Left renal pelvis (tissue), 4 donors: ENCODE results near the gene ESCO1. TPM values are rescaled to one million over a fixed set of nuclear protein-coding genes. Genes with fewer than 3 reads are reported as not detected.
"Not testable (repeated sequence)": the region's sequence is repeated elsewhere in the genome, so short reads cannot be mapped to it uniquely, and the experiment has no call there.

ENCODE experiments used
- DNase-seq, 4 donors: peaks; one replicate each; pipeline ENCODE4 v3.0.0-alpha.2; 2013; ENCODE audit warnings: low read depth in 4 of 4, low spot score in 3 of 4
- polyA plus RNA-seq, 4 donors: library from polyadenylated mRNA; unstranded; fragments of 120-200 nt; gene quantifications; one replicate each; pipeline ENCODE4 v1.2.1, GENCODE V29; 2013; ENCODE audit not compliant: insufficient read length in 4 of 4

ESCO1 gene, protein sequence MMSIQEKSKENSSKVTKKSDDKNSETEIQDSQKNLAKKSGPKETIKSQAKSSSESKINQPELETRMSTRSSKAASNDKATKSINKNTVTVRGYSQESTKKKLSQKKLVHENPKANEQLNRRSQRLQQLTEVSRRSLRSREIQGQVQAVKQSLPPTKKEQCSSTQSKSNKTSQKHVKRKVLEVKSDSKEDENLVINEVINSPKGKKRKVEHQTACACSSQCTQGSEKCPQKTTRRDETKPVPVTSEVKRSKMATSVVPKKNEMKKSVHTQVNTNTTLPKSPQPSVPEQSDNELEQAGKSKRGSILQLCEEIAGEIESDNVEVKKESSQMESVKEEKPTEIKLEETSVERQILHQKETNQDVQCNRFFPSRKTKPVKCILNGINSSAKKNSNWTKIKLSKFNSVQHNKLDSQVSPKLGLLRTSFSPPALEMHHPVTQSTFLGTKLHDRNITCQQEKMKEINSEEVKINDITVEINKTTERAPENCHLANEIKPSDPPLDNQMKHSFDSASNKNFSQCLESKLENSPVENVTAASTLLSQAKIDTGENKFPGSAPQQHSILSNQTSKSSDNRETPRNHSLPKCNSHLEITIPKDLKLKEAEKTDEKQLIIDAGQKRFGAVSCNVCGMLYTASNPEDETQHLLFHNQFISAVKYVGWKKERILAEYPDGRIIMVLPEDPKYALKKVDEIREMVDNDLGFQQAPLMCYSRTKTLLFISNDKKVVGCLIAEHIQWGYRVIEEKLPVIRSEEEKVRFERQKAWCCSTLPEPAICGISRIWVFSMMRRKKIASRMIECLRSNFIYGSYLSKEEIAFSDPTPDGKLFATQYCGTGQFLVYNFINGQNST
- 10 to 100 TPM; 18.2 to 36.8 (median 27.1) TPM for polyA plus RNA-seq

DNA sequence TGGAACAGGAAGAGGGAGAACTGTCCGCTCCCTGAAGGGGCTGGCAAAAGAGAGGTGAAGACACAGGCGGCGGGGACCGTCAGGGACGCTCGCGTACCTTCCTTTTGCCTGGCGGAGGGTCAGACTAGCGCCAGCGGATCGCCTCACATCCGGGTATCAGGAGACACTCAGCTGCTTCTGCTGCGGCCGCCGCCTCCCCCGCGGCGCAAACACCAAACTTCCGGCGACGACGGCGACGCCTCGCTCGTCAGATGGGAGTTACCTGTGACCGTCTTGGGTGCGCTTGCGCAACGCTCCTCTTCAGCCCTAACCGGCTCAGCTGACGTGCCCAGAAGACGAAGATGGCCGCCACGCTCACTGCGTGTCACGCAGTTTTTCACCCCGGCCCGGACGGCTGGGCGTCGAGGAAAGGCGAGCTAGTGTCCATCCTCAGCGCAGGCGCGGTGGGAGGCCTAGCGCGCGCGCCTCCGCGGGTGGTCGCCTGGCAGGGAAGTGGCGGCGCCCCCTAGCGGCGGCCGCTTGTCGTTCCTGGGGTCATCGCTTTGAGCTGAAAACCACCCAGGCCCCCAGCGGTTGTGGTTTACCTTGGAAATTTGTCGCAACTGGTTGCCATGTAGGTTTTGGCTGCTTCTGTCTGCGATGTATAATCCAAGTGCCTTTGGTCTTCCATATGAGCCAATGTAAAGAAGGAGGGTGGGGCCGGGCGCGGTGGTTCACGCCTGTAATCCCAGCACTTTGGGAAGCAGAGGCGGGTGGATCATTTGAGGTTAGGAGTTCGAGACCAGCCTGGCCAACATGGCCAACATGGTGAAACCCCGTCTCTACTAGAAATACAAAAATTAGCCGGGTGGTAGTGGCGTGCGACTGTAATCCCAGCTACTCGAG is at the start of gene ESCO1:
Gene ESCO1 (minus strand): TSS at position 179 of the 885 bp plus-strand sequence. CDS start 25,861 bp downstream, outside the sequence.
- peak; percentile 84 to 95 (median 92) for DNase-seq

DNA sequence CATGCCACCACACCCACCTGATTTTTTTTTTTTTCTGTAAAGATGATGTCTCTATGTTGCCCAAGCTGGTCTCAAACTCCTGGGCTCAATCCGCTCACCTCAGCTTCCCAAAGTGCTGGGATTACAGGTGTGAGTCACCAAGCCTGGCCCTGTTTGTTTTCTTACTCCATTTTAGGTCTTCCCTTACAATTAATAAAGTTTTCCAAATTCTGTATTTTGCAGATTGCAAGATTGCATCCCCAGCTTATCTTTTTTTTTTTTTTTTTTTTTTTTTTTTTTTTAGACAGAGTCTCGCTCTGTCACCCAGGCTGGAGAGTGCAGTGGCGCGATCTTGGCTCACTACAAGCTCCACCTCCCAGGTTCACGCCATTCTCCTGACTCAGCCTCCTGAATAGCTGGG is 39.9 kb upstream of the ESCO1 start:
- not testable (repeated sequence) for DNase-seq

DNA sequence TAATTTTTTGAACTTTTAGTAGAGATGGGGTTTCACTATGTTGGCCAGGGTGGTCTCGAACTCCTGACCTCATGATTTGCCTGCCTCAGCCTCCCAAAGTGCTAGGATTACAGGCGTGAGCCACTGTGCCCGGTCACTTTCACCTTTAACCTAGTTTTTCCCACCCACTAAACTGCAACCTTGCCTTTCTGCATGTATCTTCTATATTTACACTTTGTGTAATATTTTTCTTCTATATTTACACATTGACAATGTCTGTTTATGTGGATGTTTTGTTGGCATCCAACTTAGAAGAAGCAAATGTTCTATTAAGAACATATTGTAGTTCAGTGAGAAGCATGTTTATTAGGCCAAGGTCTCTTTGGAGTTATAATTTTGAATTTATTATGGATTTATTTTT is 38.3 kb upstream of the ESCO1 start:
- DNase-seq, result no peak

DNA sequence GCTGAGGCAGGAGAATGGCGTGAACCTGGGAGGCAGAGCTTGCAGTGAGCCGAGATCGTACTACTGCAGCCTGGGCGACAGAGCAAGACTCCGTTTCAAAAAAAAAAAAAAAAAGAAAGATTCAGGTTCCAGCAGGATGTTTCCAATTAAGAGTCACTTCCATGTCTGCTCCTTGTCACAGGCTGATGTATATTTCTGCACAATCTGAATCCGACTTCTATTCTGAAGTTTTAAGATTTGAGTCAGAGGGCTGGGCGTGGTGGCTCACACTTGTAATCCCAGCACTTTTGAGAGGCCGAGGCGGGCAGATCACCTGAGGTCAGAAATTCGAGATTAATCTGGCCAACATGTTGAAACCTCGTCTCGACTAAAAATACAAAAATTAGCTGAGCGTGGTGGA is 36.3 kb upstream of the ESCO1 start:
- no peak for DNase-seq

DNA sequence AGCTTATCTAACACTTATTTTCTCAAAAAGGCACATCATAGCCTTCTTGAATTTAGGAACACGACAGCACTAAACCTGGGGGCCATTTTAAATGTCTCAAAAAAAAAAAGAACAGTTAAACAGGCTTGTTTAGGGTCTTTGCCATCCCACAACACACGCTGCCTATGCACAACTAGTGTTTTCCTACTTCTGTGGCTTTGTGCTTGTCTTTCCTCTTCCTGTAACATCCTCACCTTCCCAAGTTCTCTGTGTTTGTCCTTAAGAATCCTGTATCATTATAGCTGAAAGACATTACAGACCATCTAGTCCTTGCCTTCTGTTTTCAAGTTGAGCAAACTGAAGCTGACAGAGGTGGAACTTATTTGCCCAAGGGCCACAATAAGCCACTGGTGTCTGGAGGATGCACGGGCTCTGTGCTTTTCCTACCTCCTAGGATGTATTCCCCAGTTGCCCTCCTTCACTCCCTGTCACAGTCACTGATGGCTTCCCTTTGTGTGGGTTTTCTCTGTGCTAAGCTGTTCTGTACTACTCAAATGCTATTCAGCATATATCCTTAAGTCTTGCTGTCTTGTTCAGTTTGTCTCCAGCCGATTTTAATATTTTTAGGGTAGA is 34.2 kb upstream of the ESCO1 start:
- DNase-seq, result no peak

DNA sequence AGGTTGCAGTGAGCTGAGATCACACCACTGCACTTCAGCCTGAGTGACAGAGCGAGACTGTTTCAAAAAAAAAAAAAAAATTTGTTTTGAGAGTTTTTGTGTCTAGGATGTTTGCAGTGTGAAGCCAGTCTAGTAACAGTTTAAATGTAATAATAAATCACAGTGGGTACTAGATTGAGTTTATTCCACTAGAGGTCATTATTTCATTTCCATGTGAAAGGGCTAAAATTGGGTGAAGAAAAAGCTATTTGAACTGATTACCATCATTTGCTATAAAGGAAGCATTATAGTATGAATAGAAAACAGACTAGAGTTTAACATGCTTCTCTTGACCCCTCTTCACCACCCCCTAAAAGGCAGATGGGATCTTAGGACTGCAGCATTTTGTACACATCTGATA is 31.9 kb upstream of the ESCO1 start:
- DNase-seq, result no peak

DNA sequence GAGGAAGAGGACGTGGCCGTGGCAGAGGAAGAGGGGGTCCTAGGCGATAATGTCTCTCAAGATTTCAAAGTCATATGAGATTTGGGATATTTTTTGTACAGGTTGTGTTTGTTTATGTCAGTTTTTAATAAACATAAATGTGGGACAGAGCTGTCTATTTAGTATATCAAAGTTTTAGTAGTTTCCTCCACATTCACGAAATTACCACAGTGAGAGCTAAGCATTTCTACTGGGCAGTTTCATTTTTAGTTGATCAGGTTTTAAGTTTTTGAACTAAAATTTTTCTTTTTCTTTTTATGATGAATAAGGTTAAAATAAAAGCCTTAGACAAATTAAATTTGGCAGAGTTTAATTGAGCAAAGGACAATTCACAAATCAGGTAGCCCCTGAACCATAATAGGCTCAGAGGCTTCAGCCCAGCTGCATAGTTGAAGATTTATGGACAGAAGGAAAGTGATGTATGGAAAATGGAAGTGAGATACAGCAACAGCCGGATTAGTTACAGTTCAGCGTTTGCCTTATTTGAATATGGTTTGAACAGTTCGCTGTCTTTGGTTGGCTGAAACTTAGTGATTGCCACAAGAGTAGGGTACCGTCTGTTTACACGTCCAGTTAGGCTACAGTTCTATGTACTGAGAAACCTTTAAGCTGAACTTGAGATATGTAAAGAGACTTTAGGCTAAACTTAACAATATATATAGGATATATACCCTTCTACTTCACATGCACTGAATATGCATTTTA is 28.8 kb upstream of the ESCO1 start:
- DNase-seq, result no peak

DNA sequence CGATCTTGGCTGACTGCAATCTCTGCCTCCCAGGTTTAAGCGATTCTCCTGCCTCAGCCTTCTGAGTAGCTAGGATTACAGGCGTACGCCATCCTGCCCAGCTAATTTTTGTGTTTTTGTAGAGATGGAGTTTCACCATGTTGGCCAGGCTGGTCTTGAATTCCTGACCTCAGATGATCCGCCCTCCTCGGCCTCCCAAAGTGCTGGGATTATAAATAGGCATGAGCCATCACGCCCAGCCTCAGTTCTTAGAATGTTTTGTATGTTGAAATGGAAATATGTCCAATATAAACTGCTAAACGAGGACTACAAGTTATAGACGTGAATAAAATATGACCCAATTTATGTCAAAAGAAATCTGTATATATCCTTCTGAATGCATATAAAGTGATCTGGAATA is 21.1 kb upstream of the ESCO1 start:
- not testable (repeated sequence) for DNase-seq

DNA sequence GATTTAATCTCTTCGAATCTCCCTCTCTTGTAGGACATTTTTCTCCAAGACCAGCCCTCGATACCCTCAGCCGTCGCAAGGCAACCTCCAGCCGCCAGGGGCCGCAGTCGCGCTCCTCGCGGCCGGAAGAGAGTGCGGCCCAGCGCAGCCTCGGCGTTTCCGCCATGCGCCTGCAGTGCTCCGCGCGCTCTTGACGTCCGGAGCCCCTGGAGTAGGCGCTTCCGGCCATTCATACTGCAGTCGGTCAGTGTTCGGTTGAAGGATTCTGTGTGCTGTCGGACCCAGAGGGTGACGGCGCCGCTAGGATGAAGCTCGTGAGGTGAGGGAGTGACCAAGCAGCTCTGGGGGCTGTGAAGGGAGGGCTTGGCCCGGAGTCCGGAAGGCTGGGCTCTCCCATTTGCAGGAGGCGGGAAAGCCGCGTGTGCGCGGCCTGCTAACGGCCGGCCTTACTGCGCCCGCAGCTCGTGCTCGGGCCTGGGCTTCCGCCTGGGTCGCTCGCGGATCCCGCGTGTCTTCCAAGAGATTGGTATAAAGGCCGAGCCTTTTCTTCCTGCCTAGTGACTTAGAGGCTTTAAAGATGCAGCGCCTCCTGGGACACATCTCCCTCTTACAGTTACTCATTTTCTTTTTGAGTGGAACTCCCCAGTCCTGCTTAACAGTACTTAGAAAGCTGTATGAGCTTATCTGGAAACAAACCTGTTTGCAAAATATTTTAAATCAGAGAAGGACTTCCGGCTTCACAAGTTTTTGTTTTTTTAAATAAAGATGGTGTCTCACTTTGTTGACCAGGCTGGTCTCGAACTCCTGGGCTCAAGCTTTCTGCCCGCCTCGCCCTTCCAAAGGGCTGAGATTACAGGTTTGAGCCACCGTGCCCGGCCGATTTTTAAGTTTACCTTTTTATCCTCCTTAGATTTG is 11.9 kb upstream of the ESCO1 start, which contains the start of gene SNRPD1:
Gene SNRPD1 (plus strand): TSS at position 190 of the 915 bp plus-strand sequence. CDS start 116 bp downstream, at position 306.
- peak; percentile 81 to 85 (median 83) for DNase-seq

DNA sequence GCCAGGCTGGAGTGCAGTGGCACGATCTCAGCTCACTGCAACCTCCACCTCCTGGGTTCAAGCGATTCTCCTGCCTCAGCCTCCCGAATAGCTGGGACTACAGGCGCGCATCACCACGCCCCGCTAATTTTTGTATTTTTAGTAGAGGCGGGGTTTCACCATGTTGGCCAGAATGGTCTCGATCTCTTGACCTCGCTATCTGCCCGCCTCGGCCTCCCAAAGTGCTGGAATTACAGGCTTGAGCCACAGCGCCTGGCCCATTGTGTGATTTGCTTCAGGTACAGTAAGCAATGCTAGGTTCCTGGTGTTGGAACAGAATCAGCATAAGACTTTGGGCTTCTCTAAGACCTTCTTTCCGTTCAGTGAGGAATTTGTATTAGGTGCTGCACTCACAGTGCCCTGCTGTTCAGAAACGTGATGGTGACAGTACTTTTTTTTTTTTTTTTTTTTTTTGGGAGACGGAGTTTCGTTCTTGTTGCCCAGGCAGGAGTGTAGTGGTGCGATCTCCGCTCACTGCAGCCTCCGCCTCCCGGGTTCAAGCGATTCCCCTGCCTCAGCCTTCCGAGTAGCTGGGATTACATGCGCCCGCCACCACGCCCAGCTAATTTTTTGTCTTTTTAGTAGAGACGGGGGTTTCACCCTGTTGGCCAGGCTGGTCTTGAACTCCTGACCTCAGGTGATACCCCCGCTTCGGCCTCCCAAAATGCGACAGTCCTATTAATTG is 11.1 kb upstream of the ESCO1 start:
- not testable (repeated sequence) for DNase-seq

DNA sequence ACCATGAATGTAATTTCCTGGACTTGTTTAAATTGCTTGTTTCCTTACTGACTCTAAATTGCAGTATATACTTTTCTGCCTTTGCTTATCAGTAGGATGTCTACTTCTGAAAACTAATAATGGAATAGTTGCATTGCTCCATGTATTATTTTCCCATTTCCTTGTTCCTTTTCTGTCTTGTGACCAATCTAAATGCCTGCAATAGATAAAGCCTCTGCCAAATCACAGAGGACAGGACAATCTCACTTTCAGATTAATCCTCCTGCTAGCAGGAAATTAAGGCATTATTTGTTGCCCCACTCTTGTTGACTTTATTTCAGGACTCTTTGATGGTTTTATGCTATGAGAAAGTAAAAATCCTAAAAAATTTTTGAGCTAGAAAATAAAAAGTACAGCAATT is 4.7 kb upstream of the ESCO1 start:
- DNase-seq, result no peak

DNA sequence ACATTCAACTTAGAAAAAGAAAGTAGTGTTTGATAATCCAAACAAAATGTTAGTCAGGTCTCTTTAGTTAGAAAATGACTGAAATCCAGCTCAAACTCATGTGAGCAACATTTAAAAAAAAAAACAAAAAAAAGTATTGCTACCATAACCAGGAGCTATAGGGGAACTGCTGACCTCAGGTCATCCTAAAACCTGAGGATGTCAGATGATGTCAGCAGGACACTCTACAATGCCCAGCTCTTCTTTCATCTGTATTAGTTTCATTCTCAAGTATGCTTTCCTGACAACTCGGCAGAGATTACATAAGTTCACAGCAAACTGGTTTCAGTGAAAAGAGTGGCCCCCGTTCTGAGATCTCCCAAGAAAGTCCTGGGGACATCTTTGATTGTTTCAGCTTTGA is 4.2 kb upstream of the ESCO1 start:
- no peak for DNase-seq

DNA sequence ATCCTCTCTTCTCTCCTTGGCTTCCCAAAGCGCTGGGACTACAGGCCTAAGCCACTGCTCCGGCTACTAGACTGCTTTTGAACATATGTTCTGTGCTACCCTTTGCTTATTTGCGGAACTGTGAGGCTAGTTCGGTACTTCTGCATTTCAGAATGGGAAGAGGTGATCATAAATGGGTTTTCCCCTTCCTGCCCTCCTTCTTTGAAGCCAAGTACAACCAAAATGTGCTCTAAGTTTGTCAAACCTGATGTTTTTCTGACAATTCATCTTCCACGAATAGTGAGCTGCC is 1.7 kb upstream of the ESCO1 start:
- no peak for DNase-seq

DNA sequence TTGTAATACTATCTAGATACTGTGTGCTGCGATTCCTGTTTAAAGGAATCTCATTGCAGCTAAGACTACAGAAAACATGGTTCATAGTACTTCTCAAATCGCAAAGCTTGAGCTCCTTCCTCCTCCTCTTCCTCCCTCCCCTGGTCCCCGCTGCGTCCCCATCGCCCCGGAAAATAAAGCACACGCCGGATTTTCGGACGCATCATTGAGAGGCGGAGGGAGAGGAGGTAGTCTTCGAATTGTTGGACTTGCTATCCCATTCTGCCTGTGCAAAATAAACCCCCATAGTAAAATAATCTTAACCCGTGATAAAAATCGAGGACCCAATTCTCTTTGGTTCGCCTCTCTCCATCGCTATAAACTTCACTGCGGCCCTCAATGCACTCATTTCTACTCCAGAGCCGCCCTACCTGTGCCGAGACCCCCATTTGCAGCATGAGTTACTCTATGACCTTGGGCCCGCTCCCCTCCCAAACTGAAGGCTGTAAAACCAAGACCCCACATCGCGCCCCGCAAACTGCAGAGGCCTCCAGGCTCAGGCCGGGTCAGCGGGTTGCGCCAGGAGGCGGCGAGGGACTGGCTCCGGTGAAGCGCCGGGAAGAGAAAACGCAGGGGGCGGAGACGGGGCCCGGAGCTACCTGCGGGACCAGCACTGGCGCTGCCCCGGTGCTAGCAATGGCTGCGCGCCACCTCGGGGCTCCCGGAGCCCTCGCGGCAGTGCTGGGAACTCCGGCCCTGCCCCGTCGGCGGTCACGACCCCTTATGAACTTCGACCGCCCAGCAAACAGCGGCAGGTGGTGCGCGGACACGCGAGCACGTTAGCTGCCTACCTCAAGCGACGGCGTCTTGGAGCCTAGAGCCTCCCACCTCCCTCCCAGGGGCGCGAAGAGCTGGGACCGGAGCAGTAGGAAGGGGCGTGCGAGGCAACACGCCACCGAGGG is 649 bp downstream of the ESCO1 start:
- peak in 1 of 4 donors; percentile 33 for DNase-seq

DNA sequence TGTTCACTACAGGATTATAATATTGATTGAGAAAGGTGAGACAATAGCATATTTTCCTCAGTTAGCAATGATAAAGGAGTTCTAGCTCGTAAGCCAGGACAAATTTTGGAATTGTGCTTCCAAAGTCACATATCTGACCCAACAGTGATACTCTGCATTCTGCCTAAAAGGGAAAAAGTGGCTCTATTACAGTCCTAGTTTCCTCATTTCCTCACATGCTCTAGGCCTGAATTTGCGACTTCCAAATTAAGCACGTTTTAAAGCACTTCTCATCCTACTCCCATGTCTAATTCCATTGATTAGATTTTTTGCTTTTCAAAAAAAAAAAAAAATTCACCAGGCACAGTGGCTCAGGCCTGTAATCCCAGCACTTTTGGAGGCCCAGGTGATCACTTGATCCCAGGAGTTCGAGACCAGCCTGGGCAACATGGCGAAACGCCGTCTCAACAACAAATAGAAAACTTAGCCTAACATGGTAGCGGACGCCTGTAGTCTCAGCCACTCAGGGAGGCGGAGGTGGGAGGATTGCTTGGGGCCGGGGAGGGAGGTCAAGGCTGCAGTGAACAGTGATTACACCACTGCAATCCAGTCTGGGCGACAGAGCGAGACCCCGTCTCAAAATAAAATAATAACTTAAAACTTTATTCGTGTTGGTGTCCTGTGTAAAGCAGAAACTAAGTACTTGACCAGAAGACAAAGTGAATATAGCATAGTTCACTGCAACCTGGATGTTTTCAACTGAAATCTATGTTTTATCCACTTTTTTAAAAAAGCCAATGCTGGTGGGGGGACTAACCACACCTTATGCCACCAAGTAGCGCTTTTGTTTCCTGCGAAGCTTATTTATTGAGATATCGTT is 1.5 kb downstream of the ESCO1 start:
- DNase-seq, result peak in 1 of 4 donors; percentile 14

DNA sequence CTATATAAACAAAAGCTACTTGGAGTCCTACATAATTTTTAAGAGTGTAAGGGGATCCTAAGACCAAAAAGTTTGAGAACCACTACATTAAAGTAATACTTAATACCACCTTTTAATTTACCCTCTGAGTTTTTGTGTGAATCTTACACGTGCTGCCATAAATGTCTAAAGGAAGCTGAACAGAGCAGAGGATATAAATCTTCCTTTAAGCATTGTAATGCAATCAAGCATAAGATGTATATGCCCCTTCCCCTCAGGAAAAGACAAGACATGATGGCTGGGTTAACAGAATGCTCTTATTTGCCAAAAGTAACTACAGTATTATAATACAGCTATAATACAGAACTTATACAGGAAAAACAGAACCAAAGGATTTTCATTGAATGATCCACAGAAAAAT is 2.9 kb downstream of the ESCO1 start:
- DNase-seq, result no peak
